Head of caudate nucleus (tissue), 42 donors: ENCODE results near the gene ABHD16B.

Source experiments
- DNase-seq, 42 donors: peaks; one replicate each; pipeline versions ENCODE4 v3.0.0 to v3.0.0-alpha.2; 2020 to 2021; ENCODE audit warnings: mixed read lengths in 7 of 42
- intact Hi-C: fragments of 100-400 bp; cut with DNase I; formaldehyde crosslinking; loops from one replicate; pipeline ENCODE4 v1.15.0; 2022

ABHD16B gene

GRCh38 chr20:63908008-63908682, 46.8 kb downstream of the ABHD16B start:
- no peak for DNase-seq
- intact Hi-C loops = no loop called here

DNA sequence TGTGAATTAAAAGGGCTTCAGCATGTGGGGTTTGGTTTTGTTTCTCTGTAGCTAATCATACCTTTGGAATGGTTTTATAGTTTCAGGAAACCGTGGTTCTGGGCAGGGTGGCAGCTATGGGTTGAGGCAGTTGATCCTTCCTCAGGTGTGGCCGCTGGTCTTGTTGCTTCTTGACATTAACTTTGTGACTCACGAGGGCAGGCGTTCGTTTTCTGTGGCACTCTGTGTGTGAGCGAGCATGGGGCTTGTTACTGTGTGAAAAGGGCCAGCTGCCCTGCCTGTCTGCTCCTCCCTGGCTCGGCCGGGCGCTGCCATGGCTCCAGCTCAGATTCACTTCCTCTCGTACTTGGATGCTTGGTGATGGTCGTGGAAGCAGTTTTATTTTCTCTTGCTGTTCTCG, 49.9 kb downstream of the ABHD16B start:
- intact Hi-C loops = no loop called here
- DNase-seq = peak in 36 of 42 donors; percentile 19 to 75 (median 54)
